Medulla oblongata (tissue), 1 donor: ENCODE results near the gene CST6.
"Not testable (repeated sequence)": the region's sequence is repeated elsewhere in the genome, so short reads cannot be mapped to it uniquely, and the experiment has no call there.

Experiments
- DNase-seq: peaks from one replicate; pipeline ENCODE4 v3.0.0-alpha.2; 2015; ENCODE audit errors: extremely low spot score

The CST6 gene

DNA sequence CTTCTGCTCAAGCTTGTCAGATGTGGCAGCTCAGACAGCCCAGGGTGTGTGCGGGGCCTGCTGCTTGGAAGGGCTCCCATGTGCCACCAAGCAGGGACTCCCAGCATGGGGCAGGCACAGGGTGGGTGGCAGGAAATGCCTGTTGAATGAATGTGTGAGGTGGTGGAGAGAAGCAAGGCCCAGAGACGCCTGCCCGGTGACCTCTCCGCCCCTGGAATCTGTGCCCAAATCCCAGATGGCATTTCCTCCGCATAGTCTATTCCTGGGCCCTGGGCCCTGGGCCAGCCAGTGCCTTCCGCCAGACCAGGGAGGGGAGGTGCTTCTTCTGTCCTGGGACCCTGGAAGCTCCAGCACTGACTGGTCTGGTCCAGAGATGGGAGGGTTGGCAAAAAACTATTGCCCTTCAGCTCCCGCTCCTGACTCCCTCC is 3.7 kb downstream of the CST6 start:
- no peak for DNase-seq

- DNase-seq, result no peak
Observed at GRCh38 chr11:66015936-66016792, 4.4 kb downstream of the CST6 start.

GRCh38 chr11:66016793-66017177 is 5.0 kb downstream of the CST6 start:
- no peak for DNase-seq

- no peak for DNase-seq
Observed at GRCh38 chr11:66017321-66017720, 5.5 kb downstream of the CST6 start.

- no peak for DNase-seq
Observed at GRCh38 chr11:66020212-66020611, 8.4 kb downstream of the CST6 start.

- no peak for DNase-seq
Observed at GRCh38 chr11:66020618-66021357, 9.0 kb downstream of the CST6 start.

DNA sequence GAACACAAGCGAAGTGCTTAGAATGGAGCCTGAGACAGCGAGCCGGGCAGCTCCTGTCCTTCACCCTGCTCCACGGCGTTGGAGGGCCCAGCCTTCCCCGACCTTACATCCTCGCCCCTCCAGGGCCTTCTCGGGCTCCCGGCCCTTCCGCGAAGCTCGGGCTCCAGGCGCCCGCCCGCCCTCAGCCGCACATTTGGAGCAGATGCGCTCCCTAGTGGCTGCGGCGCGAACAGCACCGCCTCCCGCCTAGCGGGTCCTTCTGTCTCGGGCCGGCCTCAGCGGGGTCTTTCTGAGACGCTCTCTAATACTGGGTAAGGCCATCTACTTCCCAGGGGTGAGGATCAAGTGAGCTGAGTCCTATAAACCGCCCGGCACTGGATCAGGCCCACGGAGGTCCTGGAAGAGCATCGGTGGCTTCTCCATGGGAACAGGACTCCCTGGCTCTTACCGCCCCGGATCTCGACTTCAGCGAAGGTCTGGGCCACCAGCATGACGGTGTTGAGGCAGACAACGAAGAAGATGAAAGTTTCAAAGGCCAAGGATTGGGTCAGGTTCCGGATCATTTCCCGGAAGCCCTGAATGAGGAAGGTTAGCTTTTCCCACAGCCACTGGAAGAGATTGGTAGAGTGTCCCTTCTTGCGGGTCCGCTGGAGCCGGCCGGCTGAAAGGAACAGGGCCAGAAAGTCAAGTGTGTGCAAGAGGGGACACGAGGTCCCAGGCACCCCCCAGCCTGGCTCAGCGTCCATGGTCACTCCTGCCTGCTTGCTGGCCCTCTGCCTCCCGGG is 10.8 kb downstream of the CST6 start:
- DNase-seq, result peak; percentile 64

DNA sequence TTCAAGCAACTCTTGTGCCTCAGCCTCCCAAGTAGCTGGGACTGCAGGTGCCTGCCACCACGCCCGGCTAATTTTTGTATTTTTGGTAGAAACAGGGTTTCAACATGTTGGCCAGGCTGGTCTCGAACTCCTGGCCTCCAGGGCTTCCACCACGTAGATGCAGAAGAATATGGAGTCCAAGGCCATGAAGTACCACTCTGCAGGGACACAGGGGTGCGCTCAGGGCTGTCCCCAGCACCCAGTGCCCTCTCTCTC is 11.3 kb downstream of the CST6 start:
- DNase-seq, result not testable (repeated sequence)

DNA sequence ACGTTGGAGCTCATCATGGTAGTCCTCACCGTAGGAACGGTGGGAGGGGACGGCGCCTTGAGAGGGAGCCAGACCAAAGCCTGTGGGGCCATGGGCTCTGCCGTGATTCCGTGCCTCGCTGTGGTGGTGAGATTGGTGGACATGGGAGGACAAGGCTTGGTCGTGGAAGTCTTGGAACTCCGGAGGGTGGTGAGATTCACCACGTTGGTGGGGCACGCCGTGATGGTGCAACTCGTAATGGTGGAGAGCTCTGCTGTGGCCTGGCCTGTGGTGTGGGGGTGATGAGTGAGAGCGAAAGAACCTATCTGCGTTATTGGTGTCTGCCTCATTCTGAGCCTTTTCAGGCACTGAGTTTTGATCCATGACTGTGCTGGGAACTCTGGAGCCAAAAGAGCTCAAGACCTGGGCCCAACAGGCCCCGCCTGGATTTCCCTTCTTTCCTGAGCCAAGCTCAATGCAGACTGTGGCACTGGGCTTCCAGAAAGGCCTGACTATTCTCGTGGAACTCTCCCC is 14.3 kb downstream of the CST6 start, which contains the start of gene CATSPER1:
Gene CATSPER1, minus strand, starts transcription at position 463 of the 513 bp plus-strand sequence. Its CDS starts 100 bp downstream, at position 363.
- DNase-seq, result no peak

DNA sequence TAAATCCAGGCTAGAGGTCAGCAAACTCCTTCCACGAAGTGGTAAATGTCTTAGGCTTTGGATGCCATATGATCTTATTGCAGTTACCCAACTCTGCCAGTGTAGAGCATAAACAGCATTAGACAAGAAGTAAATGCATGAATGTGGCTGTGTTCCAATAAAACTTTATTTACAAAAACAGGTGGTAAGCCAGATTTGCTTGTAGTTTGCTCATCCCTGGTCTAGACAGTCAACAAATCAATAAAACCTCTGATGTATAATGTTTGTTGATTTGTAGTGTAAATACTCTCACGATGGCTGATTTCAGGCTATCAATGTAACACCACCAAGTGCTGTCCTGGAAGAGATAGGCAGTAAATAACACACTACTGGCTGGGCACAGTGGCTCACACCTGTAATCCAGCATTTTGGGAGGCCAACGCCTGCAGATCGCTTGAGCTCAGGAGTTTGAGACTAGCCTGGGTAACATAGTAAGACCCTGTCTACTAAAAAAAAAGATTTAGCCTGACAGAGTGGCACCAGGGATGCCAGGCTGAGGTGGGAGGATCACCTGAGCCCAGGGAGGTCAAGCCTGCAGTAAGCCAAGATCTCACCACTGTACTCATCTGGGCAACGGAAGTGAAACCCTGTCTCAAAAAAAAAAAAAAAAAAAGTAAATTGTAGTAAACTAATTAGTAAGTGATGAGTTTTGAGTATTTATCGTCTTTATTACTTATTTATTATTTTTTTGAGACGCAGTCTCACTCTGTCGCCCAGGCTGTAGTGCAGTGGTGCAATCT is 21.3 kb downstream of the CST6 start:
- no peak for DNase-seq

DNA sequence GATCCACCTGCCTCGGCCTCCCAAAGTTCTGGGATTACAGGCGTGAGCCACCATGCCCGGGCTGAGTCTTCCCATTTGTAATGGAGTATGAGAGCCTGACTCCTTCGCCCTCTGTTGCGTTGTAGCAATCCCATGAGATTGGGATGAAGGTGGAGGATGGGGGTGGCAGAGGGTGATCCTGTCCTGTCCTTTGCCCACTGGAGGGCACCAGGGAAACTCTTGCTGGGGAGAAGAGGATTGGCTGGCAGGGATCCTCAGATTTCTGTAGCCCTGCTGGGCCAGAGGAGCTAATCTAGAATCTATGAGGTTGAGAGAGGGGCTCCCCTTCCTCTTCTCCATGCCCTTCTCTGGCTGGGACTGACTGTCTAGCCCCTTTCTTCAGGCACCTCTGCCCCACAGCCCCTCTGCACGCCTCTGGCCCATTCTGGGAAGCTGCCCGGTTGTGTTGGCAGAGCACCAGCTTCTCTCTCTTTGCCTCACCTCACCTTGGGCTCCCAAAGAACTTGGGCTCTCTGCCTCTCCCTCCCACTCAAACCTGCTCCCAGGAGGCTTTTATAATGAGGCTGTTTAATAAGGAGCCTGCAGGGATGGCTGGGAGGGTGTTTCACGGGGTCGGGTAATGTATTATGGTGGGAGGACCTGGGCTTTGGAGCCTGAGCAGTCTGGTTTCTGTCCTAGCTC is 24.0 kb downstream of the CST6 start:
- DNase-seq, result no peak

DNA sequence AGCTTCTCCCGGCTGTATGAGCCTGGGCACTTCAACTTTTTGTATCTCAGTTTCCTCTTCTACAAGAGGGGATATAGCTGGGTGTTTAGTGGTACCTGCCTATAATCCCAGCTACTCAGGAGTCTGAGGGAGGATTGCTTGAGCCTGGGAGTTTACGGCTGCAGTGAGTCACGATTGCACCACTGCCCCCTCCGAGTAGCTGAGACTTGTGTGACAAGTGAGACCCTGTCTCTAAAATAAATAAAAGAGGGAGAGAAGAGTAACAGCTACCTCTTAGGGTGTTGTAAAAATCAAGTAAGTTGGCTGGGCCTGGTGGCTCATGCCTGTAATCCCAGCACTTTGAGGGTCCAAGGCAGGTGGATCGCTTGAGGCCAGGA is 24.5 kb downstream of the CST6 start:
- no peak for DNase-seq

GRCh38 chr11:66037327-66037726 is 25.5 kb downstream of the CST6 start:
- no peak for DNase-seq

DNA sequence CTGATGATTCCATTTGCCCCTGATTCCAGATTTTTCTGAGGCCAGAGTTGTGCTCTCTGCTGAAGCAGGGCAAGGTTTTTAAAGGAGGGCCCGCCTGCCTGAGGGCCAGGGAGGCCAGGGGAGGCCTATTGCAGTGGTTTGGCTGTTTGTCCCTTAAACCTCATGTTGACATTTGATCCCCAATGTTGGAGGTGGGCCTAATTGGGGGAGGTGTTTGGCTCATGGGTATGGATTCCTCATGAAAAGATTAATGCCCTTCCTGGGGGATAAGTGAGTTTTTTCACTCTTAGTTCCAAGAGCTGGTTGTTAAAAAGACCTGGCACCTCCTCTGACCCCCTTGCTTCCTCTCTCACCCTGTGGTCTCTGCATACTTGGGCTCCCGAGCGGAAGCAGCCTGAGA is 28.0 kb downstream of the CST6 start:
- no peak for DNase-seq

- DNase-seq, result no peak
Observed at GRCh38 chr11:66042227-66042995, 30.6 kb downstream of the CST6 start.

GRCh38 chr11:66042996-66043906 is 31.4 kb downstream of the CST6 start:
- no peak for DNase-seq

DNA sequence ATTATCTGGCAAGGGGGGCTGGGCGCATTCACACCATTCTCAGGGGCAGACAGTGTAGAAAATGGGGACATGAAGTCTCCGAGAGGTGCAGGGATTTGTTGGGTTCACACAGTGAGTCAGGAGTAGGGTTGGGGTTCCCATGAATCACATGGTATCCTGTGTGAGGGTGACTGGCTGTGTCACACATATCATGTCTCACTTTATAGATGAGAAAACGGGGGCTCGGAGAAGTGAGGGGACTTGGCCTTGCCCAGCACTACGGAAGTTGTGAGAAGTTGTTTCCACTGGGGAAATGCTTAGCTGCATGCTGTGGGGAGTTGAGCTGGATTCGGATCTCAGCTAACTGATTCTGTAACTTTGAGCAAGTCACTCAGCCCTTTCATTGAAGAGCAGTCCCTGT is 32.9 kb downstream of the CST6 start:
- no peak for DNase-seq

DNA sequence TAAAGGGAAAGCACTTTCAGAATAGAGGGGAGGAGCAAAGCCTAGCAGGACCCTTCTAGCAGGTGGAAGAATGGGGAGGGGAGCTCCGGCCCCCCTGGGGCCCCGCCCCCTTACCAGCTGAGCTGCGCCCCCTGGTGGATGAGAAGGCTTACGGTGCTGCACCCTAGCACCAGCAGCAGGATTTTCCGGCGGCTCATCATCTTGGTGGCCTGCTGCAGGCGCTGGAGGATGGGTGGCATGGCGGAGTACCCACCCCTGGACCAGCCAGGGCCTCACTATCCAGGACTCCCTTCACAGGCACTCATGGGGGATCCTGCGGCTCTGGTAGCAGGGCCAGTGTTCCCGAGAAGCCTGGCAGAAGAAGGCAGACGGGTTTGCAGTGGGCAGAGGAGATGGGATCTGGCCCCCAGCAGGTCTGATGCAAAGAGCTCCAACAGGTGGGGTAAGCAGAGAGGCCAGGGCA is 33.4 kb downstream of the CST6 start:
- peak; percentile 87 for DNase-seq

DNA sequence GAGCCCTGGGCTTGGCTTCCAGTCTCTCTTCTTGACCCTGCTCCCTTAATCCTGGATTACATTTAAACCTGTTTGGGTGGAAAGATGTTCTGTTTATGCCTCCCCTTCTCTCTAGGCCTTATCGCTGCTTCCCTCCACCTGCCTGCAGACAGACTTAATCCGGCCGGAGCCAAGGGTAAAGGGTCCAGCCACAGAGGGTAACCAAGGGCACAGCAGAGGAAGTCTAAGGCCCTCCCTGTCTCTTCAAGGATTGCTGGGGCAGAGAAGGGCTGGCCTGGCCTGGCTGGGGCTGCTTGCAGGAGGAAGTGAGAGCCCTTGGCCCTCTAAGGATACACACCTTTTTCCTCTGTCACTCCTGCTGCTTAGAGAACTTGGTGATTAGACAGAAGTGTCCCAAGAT is 35.1 kb downstream of the CST6 start:
- DNase-seq, result no peak
